GM19438 (cell line): ENCODE measurements around the gene PRDM12.

ENCODE experiments used
- ATAC-seq: cut with Tn5 transposase; IDR thresholded peaks from one replicate; pipeline ENCODE4 v1.9.1; 2021; ENCODE audit warnings: low read depth; ENCODE audit not compliant: unreplicated experiment

Gene PRDM12

DNA sequence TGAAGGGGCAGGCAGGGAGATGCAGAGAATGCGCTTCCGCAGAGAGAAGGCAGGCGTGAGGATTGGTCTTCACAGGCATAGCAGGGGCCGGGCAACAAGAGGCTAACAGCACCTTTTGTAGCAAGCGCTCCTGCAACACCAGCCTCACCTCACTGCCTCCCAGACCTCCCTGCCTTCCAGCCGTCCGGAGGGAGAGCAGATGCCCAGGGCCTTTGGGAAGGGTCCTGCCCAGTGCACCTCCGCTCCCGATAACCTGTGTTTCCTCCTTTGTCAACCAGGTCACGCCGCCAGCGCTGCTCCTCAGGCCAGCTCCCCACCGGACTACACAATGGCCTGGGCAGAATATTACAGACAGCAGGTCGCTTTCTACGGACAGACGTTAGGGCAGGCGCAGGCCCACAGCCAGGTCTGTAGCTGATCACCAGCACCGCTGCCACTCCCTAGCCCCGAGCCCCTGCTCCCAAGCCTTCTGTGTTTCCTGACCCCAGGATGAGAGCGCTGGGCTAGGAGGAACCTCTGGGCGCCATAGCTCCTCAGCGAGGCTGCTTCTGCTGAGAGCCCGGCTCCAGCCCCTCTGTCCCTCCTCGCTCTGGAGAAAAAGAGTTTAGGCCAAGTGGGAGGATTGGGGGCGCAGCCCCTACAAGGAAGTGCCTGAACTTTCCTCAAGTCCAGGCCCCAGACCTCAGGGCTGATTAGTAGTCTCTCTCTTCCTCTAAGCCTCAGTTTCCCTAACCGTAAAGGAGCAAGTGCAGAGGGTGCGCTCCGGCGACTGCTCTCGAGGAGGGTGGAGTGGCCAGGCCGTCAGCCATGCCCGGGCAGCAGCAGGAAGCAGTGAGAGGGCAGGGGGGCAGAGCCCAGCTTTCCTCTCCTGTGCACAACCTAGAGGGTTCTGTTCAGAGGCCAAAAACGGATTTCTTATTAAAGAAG, 28.4 kb upstream of the PRDM12 start:
- no peak for ATAC-seq

GRCh38 chr9:130636648-130637020, 27.8 kb upstream of the PRDM12 start:
- no peak for ATAC-seq

- no peak for ATAC-seq
Measured at GRCh38 chr9:130638284-130639123, 25.9 kb upstream of the PRDM12 start.

DNA sequence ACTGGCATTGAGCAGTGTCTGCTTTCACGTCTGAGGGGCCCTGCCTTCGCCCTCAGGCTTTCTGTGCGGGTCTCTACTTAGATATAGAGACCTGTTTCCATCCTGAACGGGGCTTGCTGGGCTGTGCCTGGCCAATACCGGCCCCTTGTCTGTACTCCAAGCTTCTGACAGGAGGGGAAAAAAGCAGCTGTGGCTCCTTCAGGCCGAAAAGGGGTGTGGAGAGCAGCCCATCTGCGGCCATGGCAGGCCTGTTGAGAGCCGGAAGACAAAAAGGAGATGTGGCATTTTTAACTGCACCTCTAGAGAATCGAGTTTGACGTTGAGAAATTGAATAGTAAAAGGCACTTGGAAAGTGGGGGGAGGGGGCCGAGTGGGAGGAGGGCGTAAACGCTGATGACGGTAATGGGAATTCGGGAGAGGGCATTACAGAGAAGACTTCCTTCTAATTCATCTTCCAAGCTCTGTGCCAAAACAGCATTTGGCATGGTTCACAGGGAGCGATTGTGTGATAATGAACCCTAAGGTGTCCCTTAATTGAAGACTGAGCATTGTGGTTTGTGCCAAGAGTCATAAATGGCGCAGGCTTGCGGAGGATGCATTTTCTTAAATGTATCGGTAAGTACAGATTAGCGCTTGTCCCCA, 25.1 kb upstream of the PRDM12 start:
- ATAC-seq = no peak

GRCh38 chr9:130639866-130640555, 24.4 kb upstream of the PRDM12 start:
- ATAC-seq = no peak

- no peak for ATAC-seq
Measured at GRCh38 chr9:130640681-130641080, 23.7 kb upstream of the PRDM12 start.

DNA sequence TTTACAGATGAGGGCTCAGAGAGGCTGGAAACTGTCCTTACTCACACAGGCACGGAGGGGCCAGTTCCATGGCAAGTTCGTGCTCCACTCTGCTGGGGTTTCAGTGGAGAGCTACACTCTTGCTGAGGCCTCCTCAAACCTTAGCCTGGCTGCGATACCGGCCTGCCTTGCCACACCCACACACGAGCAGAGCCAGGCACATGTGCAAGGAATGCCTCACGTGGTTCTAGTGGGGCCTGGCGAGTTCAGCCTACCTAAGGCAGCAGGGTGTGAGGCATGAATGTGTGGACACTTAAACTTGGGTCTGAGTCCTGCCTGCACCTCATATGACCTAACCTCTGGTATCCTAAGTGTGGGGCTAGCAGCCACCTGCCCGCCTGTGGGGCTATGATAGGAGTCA, 21.5 kb upstream of the PRDM12 start:
- ATAC-seq = no peak

GRCh38 chr9:130651221-130651620, 13.2 kb upstream of the PRDM12 start:
- no peak for ATAC-seq

GRCh38 chr9:130651752-130652151, 12.6 kb upstream of the PRDM12 start:
- no peak for ATAC-seq

- ATAC-seq = no peak
Measured at GRCh38 chr9:130654879-130655278, 9.5 kb upstream of the PRDM12 start.

DNA sequence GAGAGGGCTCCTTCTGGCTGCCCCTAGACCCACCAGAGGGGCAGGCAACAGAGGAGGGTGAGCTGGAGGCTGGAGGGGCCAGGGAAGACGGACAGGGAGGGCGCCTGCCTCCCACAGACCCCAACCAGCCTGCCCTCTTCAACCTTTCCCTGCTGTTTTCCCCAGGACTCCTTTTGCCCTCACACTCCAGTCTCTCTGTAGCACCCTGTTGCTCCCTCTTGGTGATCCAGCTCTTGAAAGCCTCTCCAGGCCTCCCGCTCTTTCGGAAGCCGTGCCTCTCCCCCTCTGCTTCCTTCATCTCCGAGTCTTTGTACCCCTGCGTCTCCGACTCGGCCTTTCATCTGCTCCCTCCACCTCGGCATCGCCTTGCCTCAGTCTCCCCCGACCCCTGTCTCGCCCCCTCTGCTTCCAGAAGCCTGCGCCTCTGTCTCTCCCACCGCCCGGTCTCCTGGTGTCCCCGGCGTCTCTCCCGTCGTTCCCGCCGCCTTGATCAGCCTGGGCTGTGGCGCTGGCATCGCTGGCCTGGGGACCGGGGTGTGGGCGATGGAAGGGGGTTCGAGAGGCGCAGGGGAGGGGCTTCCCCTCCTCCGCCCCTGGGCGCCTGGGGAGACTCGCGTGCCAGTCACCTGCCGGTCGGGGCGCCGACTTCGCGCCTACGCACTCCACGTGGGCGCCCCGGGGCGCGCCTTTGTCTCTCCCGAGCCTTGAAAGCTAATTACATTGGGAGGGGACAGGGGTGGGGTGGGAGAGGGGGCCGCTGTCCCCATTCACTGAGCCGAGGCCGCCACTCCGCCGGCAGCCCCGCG, 5.3 kb upstream of the PRDM12 start:
- ATAC-seq = no peak

DNA sequence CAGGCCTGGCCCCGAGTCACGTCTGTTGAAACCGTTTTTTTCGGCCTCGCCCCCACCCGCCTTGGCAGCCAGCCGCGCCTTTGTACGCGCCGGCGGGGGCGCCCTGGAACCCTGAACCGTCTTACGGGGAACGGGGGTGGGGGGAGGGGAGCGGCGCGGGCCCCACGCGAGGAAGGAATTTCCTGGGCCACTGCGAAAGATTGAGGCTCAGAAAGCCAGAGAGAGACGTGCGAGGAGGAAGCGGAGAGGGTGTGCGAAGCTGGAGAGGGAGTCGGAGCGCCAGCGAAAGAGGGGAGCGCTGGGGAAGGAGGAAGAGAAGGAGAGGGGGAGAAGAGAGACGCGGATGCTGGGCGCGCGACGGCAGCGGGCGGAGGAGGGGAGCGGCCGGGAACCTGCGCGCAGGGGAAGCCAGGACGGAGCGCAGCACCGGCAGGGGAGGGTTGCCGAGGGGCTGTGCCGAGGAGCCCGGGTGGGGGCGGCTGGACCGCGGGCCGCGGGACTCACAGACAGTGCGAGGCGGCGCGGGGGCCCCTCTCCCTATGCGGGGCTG, 4.6 kb upstream of the PRDM12 start:
- no peak for ATAC-seq

- no peak for ATAC-seq
Measured at GRCh38 chr9:130660326-130660682, 4.1 kb upstream of the PRDM12 start.

GRCh38 chr9:130660683-130661450, 3.5 kb upstream of the PRDM12 start:
- ATAC-seq = no peak

GRCh38 chr9:130661451-130662098, 2.8 kb upstream of the PRDM12 start:
- no peak for ATAC-seq

GRCh38 chr9:130662099-130662969, 2.1 kb upstream of the PRDM12 start:
- no peak for ATAC-seq

GRCh38 chr9:130662970-130663257, 1.5 kb upstream of the PRDM12 start:
- ATAC-seq = no peak
